Coronary artery (tissue), 2 donors: ENCODE results near the gene IDNK.

Experiments used
- DNase-seq: peaks from one replicate; pipeline ENCODE4 v3.0.0-alpha.2; 2017; ENCODE audit warnings: low spot score
- H3K27ac ChIP-seq, 2 donors: fragments of 200-600 bp; sonication (generic); one replicate each; pipeline ENCODE4 v1.5.1; 2016 to 2019
- H3K4me3 ChIP-seq: fragments of 200-600 bp; sonication (generic); 2 replicates; pipeline ENCODE4 v1.5.1; 2016; ENCODE audit warnings: mild to moderate bottlenecking, moderate library complexity
- TF ChIP-seq, protein P1 (sequence below): fragments of 200-600 bp; sonication (generic); IDR thresholded peaks from one replicate; pipeline ENCODE4 v1.5.1; 2019; ENCODE audit warnings: antibody characterized with exemption

The IDNK gene

DNA sequence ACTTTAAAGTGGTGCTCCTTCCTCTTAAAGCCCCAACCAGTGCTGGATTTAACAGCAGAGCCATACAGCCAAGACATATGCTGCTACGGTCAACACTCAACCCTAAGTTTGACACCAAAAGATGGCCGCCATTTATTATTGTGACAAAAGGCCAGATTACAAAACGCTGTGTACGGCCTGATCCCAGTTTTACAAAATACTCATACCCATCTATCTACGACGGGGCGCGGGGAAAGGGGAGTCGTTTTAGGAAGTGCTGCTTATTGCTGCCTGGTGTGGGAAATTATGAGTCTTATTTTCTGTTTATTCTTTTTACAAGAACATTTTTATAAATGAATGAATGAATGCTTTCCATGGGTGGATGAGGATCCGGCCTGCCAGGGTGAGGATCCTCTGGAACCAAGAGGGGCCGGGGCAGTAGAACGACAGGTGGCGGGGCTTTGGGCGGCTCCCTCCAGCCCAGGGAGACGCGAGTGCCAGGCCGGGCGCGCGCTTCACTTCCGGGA is 457 bp upstream of the IDNK start:
- TF ChIP-seq, protein P1, sequence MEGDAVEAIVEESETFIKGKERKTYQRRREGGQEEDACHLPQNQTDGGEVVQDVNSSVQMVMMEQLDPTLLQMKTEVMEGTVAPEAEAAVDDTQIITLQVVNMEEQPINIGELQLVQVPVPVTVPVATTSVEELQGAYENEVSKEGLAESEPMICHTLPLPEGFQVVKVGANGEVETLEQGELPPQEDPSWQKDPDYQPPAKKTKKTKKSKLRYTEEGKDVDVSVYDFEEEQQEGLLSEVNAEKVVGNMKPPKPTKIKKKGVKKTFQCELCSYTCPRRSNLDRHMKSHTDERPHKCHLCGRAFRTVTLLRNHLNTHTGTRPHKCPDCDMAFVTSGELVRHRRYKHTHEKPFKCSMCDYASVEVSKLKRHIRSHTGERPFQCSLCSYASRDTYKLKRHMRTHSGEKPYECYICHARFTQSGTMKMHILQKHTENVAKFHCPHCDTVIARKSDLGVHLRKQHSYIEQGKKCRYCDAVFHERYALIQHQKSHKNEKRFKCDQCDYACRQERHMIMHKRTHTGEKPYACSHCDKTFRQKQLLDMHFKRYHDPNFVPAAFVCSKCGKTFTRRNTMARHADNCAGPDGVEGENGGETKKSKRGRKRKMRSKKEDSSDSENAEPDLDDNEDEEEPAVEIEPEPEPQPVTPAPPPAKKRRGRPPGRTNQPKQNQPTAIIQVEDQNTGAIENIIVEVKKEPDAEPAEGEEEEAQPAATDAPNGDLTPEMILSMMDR: no peak
- Histone ChIP-seq H3K4me3 (peak overlapping the region; percentile 93), H3K27ac (peak overlapping the region; percentile 64 to 92)
- DNase-seq: peak; percentile 83

DNA sequence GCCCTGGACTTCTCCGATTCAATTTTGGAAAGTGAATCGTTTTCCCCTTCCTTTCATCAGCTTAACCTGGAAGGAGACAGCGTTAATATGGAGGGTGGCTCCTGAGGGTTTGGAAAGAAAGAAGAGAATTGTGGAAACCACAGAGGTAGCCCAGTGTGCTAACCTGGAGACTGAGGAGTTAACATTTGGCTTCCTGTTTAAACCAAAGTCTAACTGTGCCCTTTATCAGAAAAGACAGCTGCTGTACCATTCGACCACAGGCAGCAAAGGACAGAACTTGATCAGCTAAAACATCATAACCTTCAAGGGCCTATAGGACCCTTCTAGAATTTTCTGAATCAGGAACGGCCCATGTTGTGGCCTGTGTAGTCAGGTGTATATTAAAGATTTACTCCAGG is 735 bp downstream of the IDNK start:
- DNase-seq: no peak
- Histone ChIP-seq H3K27ac (peak overlapping the region; percentile 64 to 92), H3K4me3 (peak overlapping the region; percentile 93)
- TF ChIP-seq, protein P1: no peak

DNA sequence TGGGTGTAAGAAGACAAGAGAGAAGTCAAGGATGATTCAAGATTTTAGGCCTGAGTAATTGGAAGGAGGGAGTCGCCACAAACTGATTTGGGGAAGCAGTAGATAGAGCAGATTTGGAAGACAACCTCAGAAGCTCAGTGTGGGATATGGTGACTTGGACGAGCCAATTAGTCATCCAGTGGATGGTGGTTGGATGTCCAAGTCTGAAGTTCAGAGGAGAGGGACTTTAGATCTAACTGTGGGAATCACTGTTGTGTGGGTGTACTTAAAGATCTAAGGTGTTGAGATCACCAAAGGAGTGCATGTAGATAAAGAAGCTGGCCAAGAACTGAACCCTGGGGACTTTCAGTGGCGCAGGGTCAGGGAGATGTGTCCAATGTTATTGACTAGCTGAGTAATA is 2.2 kb downstream of the IDNK start:
- H3K27ac ChIP-seq: no peak overlapping the region
- TF ChIP-seq, protein P1: no peak
- H3K4me3 ChIP-seq: no peak overlapping the region
- no peak for DNase-seq

DNA sequence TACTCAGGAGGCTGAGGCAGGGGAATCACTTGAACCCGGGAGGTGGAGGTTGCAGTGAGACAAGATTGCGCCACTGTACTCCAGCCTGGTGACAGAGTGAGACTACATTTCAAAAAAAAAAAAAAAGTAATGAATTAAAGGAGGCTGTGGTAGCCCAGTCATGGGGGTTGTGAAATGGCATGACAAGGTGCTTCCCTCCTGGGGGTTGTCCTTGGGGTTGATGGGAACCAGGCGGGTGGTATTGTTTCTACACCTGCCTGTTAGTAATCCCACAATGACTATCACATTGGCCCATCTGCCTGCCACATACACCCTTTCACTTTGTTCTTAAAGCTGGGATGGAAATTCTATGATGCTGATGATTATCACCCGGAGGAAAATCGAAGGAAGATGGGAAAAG is 5.6 kb downstream of the IDNK start:
- Histone ChIP-seq H3K4me3 (no peak overlapping the region), H3K27ac (no peak overlapping the region)
- no peak for DNase-seq
- TF ChIP-seq, protein P1: no peak

DNA sequence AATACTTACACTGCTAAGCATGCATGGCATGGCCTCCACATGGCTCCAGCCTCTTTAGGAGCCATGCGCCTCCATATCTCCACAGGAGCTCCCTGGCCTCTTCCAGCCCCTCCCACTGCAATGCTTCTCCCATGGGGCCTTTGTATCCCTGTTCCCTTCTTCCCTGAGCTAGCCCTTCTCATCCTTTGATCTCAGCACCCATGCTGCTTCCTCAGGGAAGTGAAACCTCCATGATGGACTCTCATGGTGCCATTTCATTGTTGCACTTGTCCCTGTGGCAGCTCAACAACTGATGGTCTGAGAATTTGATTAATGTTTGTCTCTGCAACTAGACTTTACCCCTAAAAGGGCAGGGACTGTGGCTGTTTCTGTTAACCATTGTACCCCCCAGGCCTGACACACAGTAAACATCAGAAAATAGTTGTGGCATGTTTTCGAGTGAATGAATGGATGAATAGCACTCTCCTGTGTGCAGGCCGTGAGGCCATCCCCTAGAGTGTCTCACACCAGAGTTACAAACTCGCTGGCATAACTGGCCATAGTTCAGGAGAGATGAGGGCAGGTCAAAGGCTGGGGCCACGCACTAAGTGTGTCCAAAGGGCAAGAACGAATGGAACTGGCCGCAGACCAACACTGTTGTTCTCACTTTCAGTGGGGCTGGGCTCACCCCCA is 6.6 kb downstream of the IDNK start:
- Histone ChIP-seq H3K4me3 (no peak overlapping the region), H3K27ac (no peak overlapping the region)
- DNase-seq: no peak
- TF ChIP-seq, protein P1: no peak

DNA sequence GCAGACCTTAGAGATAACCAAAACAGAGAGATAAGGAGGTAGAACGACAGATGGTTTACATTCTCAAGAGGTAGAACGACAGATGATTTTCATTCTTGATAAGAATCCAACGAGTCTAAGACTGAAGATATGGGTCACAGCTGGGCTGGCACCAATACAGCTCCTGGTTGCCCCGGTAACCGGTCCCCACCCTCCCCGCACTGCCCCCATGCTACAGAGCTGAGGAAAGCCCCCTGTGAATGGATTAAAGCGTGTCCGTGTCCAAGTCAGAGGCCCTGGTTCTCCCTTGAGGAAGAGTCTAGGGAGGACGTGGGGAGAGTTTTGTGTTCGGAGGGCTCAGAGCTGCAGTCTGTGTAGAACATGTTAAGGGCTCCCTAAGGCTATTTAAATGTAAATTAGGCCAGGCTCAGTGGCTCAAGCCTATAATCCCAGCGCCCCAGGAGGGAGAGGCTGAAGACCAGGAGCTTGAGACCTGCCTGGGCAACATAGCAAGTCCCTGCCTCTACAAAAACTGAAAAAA is 8.1 kb downstream of the IDNK start:
- Histone ChIP-seq H3K27ac (no peak overlapping the region), H3K4me3 (no peak overlapping the region)
- no peak for DNase-seq
- TF ChIP-seq, protein P1: no peak

DNA sequence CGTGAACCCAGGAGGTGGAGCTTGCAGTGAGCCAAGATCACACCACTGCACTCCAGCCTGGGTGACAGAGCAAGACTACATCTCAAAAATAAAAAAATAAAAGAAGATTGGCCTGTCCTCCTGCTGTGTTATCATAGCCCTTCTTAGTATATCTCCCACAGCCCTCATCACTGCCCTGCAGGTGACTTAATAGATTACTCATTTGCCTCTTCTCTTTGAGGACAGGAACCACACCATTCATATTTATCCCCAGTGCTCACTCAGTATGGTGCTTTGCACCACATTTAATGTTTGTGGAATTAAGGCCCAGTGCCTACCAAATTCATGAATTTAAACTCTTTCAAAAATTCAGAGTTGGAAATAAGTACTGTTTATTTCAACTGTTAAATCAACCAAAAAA is 10.3 kb downstream of the IDNK start:
- TF ChIP-seq, protein P1: no peak
- DNase-seq: no peak
- Histone ChIP-seq H3K4me3 (no peak overlapping the region), H3K27ac (no peak overlapping the region)
